Measurements from ENCODE around the gene LPAR2.

DNA sequence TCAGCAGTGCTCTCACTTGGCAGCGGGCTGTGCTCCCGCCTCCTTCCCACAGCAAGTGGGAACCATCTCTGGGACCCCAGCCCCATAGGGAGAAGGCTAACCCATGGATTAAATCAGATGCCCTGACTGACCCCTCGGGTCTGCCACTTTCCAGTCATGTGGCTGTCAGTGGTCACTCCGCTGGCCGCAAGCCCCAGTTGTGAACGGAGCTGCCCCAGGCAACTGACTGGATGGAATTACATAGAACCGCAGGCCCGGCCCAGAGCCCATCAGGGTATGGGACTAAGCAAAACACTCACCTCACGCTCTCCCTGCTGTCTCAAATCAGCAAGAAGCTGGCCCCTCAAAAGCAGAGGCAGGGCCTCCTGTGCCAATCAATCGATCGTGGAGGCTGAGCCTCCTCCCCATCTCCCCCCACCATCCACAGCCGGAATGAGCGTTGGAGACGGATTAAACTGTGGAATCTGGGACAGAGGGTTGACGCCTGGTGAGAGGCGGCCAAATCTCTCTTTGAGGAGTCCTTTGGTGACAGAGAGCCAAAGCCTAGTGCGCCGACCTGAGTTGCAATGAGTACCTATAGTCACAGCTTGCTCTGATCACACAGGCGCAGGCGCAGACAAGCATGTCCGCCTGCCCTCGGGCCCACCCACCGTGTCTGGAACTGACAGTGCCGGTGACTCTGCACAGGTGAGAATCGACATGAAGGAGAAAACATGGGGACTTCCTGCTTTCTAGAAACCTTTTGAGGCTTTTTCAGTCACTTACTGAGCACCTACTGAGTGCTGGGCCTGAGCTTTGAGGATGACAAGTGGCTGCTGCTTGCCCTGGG lies 48.3 kb downstream of the LPAR2 start:
- no peak for TF ChIP-seq L3MBTL2 (conservative IDR thresholded peaks at IDR 0.05)
- no peak for TF ChIP-seq FOXA1 (IDR thresholded peaks at IDR 0.05)

Measured in HEK293T (cell line).